ENCODE results near the gene DOC2B. TPM values are rescaled to one million over a fixed set of nuclear protein-coding genes. Genes with fewer than 3 reads are reported as not detected.

The DOC2B gene
- total and polyA plus RNA-seq, 10 donors, result 0.91 to 17.0 (median 7.1) TPM

DNA sequence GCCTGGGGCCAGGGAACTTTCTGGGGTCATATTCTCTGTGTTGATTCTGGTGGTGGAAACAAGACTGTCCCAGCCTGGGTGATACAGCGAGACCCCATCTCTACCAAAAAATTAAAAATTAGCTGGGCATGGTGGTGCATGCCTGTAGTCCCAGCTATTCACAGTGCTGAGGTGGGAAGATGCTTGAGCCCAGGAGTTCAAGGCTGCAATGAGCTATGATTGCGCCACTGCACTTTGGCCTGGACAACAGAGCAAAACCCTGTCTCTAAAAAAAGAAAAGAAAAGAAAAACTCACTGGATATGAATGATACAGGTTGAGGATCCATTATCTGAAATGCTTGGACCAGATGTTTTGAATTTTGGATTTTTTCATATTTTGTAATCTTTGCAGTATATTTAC lies 30.4 kb downstream of the DOC2B start:
- no peak for TF ChIP-seq POLR2A (IDR thresholded peaks at IDR 0.05)
- TF ChIP-seq, protein P1, sequence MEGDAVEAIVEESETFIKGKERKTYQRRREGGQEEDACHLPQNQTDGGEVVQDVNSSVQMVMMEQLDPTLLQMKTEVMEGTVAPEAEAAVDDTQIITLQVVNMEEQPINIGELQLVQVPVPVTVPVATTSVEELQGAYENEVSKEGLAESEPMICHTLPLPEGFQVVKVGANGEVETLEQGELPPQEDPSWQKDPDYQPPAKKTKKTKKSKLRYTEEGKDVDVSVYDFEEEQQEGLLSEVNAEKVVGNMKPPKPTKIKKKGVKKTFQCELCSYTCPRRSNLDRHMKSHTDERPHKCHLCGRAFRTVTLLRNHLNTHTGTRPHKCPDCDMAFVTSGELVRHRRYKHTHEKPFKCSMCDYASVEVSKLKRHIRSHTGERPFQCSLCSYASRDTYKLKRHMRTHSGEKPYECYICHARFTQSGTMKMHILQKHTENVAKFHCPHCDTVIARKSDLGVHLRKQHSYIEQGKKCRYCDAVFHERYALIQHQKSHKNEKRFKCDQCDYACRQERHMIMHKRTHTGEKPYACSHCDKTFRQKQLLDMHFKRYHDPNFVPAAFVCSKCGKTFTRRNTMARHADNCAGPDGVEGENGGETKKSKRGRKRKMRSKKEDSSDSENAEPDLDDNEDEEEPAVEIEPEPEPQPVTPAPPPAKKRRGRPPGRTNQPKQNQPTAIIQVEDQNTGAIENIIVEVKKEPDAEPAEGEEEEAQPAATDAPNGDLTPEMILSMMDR (IDR thresholded peaks at IDR 0.05 in 8 of 11, conservative IDR thresholded peaks at IDR 0.05 in 3 of 11), result no peak
- TF ChIP-seq POLR2AphosphoS5 (IDR thresholded peaks at IDR 0.05), result no peak
- H3K27ac ChIP-seq, result no peak overlapping the region
- no peak overlapping the region for H3K4me3 ChIP-seq
- H3K36me3 ChIP-seq, result peaks cover 0 to 89% (median 2%) of the 10 kb centered on the region in 6 donors
- intact Hi-C loops (cut with DNase I; ENCODE audit: low total_unique reads), result loop anchor here (5.0 kb wide), 1 partner anchor 241 kb away; no protein-coding TSS in a partner anchor
- no peaks in the 10 kb centered on the region for H3K9me3 ChIP-seq
- H3K4me1 ChIP-seq, result peaks cover 0 to 3% (median 0%) of the 10 kb centered on the region in 6 donors
- H3K27me3 ChIP-seq (replicated peaks in 1 of 7), result no peaks in the 10 kb centered on the region
- 92 to 100% (median 94%) methylated on average over 2 of the region's 2 CpGs for WGBS, 5 donors
- DNase-seq, result no peak

DNA sequence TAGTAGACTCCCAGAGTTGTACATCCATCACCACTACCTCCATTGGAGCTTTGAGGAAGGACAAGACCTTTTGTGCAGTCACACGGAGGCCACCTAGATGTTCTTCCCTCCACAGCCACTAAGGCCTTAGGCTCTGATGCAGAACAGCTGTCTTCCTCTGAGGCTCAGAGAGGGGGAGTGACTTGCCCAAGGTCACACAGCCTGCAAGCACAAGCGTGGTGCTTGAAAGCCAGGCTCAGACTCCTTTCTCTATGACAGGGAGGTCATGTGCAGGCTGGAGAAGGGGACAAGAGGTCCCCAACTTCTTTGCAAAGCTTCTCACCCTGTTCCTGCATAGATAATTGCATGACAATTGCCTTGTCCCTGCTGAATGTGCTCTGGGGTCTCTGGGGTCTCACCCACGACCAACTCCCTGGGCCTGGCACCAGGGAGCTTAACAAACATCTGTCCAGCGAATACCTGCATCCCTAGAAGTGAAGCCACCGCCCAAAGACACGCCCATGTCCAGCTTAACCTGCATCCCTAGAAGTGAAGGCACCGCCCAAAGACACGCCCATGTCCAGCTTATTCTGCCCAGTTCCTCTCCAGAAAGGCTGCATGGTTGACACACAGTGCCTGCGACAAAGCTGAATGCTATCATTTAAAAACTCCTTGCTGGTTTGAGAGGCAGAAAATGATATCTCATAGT lies 31.4 kb downstream of the DOC2B start:
- Histone ChIP-seq H3K9me3 (no peaks in the 10 kb centered on the region), H3K27me3 (replicated peaks in 1 of 7) (no peaks in the 10 kb centered on the region), H3K27ac (no peak overlapping the region), H3K4me1 (no peaks in the 10 kb centered on the region), H3K36me3 (peaks cover 0 to 79% (median 2%) of the 10 kb centered on the region in 6 donors), H3K4me3 (no peak overlapping the region)
- peak; percentile 27 for DNase-seq
- WGBS, 5 donors, result 81 to 87% (median 84%) methylated on average over 9 of the region's 9 CpGs
- intact Hi-C loops (cut with DNase I; ENCODE audit: low total_unique reads), result loop anchor here (5.0 kb wide), 1 partner anchor 242 kb away; no protein-coding TSS in a partner anchor
- TF ChIP-seq POLR2A (IDR thresholded peaks at IDR 0.05), result no peak
- TF ChIP-seq, protein P1 (IDR thresholded peaks at IDR 0.05 in 8 of 11, conservative IDR thresholded peaks at IDR 0.05 in 3 of 11), result no peak
- no peak for TF ChIP-seq POLR2AphosphoS5 (IDR thresholded peaks at IDR 0.05)

DNA sequence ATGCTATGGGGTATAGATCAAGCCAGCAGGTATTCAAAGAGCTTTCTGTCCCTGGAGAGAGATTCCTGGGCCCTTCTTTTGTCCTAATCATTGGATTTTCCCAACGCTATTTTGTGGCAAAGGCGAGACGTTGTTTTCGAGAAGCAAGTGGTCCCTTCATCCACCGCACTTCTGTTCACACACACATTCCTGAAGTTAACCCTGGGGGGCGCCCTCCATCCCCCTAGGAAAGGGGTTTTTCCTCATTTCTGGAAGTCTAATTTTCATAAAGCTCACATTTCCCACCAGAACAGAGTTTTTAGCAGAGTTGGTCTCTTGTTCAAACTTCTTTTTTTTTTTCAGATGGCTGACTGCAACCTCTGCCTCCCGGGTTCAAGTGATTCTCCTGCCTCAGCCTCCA lies 32.2 kb downstream of the DOC2B start:
- H3K4me3 ChIP-seq, result no peak overlapping the region
- intact Hi-C loops (cut with DNase I; ENCODE audit: low total_unique reads), result no loop called here
- peaks cover 0 to 74% (median 2%) of the 10 kb centered on the region in 6 donors for H3K36me3 ChIP-seq
- H3K9me3 ChIP-seq, result no peaks in the 10 kb centered on the region
- no peak overlapping the region for H3K27ac ChIP-seq
- 88 to 94% (median 89%) methylated on average over 7 of the region's 7 CpGs for WGBS, 5 donors
- TF ChIP-seq POLR2A (IDR thresholded peaks at IDR 0.05), result no peak
- TF ChIP-seq, protein P1 (IDR thresholded peaks at IDR 0.05 in 8 of 11, conservative IDR thresholded peaks at IDR 0.05 in 3 of 11), result no peak
- peaks cover 0 to 6% (median 4%) of the 10 kb centered on the region in 6 donors for H3K4me1 ChIP-seq
- DNase-seq, result peak; percentile 14
- H3K27me3 ChIP-seq (replicated peaks in 1 of 7), result no peaks in the 10 kb centered on the region

DNA sequence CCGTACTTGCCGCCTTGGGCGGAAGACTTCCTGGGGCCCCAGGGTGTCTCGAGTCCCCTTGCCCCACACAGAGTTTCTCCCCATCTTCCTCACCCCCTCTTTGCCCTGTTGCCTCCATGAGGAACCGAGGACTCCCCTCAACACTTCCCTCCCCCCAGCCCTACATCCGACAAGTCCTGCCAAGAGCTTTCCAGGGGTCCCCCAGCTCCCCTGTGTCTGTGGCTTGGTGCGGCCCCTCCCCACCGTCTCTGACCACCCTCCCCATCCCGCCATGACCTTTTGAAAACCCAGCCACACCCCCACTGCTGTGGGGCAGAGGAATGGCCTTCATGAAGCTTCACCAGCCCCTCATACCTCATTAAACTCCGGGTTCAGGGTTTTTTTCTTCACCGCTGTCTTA lies 32.7 kb downstream of the DOC2B start:
- WGBS, 5 donors, result 76 to 87% (median 80%) methylated on average over 10 to 11 of the region's 11 CpGs
- intact Hi-C loops (cut with DNase I; ENCODE audit: low total_unique reads), result no loop called here
- TF ChIP-seq, protein P1 (IDR thresholded peaks at IDR 0.05 in 8 of 11, conservative IDR thresholded peaks at IDR 0.05 in 3 of 11), result no peak
- TF ChIP-seq POLR2A (IDR thresholded peaks at IDR 0.05) (no peak), POLR2AphosphoS5 (IDR thresholded peaks at IDR 0.05) (no peak)
- peaks cover 0 to 10% (median 7%) of the 10 kb centered on the region in 6 donors for H3K4me1 ChIP-seq
- H3K4me3 ChIP-seq, result no peak overlapping the region
- H3K36me3 ChIP-seq, result peaks cover 0 to 71% (median 2%) of the 10 kb centered on the region in 6 donors
- no peaks in the 10 kb centered on the region for H3K27me3 ChIP-seq (replicated peaks in 1 of 7)
- no peaks in the 10 kb centered on the region for H3K9me3 ChIP-seq
- peak; percentile 25 for DNase-seq
- no peak overlapping the region for H3K27ac ChIP-seq
